ENCODE data around the gene DCDC2.
"Not testable (repeated sequence)": the region's sequence is repeated elsewhere in the genome, so short reads cannot be mapped to it uniquely, and the experiment has no call there.

DCDC2 gene

DNA sequence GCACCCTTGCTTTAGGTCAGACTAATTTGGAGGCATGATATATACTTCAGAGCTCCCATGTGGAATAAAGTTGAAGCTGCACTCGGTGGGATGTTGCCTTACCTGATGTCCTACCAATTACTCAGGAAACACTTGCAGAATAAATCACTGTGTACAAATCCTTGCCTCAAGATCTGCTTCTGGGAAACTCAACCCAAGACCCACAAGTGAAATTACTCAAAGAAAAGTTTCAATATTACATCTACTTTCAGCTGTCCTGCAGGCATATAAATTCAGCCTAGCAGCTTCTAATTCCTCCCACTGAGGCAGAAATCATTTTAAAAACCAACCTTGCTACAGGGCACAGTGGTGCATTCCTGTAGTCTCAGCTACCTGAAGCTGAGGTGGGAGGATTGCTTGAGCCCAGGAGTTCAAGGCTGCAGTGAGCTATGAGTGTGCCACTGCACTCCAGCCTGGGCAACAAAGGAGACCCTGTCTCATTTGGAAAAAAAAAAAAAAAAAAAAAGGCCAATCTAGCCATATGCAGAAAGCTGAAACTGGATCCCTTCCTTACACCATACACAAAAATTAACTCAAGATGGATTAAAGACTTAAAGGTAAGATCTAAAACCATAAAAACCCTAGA lies 20.7 kb upstream of the DCDC2 start:
- no peak for DNase-seq

DNA sequence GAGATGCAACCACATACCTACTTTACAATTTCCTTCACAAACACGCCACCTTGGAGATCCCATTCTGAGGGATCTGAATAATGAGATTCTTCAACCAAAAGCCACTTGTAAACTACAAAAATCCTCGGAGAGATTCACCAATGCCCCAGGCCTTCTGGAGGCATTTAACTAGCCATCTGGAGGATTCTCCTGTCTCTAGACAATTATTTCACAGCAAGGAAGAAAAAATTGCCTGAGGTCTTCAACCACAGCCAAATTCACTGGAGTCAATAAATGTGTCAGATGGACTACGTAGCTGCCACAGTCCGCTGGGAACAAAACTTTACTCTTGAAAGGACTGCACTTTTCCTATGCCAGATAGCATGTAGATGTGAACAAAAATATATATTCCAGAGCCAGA lies 19.0 kb upstream of the DCDC2 start:
- no peak for DNase-seq

DNA sequence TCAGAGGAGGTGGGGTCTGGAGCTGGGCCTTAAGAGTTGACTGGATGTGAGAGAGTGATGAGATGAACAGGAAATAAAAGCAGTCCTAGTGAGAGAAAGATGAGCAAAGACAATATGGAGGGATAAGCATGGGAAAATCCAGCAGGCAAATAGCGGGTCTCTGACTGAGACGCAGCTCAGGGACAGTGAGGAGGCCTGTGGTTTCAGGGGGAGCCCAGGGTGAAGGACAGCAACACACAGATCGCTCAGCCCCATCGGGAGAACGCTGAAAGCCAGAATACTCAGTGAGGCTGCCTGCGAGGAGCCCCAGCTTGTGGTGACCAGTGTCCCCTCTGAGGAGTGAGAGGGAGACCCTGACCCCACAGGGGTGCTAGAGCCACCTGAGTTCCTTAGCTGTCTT lies 16.8 kb upstream of the DCDC2 start:
- DNase-seq, result no peak

DNA sequence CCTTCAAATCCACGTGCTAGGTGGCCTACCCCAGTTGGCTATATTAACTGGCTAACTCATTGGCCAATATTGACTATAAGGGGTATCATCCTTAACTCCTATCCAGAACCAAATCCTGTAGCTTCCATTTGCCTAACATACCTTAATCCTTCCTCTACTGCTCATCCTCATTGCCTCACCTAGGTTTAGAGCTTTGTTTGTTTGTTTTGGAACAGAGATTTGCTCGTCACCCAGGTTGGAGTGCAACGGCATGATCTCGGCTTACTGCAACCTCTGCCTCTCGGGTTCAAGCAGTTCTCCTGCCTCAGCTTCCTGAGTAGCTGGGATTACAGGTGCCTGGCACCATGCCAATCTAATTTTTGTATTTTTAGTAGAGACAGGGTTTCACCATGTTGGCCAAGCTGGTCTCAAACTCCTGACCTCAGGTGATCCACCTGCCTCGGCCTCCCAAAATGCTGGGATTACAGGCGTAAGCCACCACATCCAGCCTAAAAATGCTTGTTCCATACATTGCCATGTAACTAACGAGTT lies 7.3 kb upstream of the DCDC2 start:
- not testable (repeated sequence) for DNase-seq

DNA sequence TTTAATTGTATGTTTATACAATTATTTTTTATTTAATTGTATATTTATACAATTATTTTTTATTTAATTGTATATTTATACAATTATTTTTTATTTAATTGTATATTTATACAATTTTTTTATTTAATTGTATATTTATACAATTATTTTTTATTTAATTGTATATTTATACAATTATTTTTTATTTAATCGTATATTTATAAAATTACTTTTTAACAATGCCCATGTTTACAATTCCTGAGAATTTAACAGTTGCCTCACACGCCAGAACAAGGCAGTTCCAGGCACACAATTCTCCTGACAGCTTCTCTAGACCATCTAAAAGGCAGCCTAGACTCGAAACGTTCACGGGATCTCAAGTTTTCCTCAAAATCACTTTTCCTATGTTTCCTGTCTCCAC lies 4.5 kb upstream of the DCDC2 start:
- DNase-seq, result not testable (repeated sequence)

- peak; percentile 65 to 87 for DNase-seq
These were observed 2.0 kb upstream of the DCDC2 start for GRCh38 chr6:24359640-24360454.

GRCh38 chr6:24358219-24358821 lies 461 bp upstream of the DCDC2 start:
- no peak for DNase-seq

DNA sequence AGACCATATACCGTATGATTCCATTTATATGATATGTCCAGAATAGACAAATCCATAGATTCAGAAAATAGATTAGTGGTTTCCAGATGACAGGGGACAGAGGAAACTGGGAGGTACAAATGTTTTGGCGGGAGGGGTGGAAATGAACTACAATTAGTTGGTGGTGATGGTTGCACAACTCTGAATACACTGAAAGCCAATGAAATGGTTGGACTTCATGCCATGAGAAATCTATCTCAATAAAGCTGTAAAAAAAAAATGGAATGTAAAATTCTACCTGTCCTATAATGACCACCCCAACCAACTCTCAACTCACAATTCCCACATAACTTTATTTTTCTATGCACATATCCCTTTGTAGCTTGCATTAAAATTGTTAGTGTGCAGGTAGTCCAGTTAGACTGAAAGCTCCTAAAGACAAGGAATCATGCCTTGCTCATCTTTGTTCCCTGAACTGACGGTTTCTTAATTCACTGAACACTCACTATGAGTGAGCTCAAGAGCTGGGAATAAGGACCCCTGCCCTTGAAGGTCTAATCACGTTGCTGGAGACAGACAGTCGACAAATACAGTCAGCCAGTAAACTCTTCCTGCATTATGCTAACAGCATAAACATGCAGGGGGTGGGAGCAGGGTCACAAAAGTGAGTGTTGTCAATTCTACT lies 1.4 kb downstream of the DCDC2 start:
- no peak for DNase-seq

DNA sequence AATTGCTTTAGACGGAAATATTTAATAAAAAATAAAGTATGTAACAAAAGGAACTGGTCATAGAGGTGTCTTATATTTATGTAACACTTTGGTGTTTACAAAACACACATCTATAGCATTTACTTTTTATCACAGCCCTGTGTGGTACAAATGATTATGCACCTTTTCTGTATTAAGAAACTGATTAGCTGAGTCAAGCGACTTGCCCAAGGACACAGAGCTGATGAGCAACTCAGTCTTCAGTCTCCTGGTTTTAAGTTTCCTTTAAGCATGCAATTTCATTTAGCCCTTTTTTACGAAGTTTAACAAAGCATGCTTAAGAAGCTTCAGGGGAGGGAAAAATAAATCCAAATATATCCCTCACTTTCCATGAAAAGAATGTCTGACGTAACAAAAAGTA lies 2.5 kb downstream of the DCDC2 start:
- no peak for DNase-seq

DNA sequence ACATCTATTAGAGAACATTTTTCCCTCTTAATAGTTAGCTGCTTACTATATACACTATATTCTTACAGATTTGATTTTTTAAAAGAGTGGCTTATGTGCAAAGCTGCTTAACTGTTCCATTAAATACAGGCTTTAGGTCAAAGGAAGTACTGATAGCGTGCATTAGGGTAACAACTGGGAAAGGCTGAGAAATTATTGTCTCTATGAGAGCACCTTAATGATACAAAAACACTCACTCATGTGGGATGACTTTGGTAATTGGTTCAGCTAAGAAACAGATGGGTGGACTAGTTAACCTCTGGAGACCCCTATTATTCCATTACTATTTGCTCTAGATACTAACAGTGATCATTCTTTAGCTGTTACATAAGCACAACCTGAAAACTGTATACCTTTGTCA lies 4.0 kb downstream of the DCDC2 start:
- DNase-seq, result no peak

DNA sequence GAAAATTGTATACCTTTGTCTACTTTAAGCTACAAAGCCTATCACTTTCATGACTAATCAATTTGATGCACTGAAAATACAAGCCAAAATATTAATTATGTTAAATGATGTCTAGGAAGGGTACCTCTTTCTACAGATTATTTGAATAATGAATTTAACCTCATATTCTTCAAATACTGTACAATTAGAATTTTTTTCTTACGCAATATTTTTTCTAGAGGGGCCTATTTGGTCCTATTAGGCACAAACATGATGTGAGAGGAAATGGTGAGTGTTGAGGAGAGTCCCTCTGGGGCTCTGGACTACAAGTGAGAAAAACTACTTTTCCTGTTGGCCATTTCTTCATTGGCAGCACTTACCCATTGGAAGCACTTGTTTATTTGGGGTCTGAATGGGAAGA lies 5.4 kb downstream of the DCDC2 start:
- DNase-seq, result no peak

- DNase-seq, result no peak
These were observed 12.9 kb downstream of the DCDC2 start for GRCh38 chr6:24344976-24345375.

GRCh38 chr6:24340998-24341938 lies 16.6 kb downstream of the DCDC2 start:
- DNase-seq, result no peak

DNA sequence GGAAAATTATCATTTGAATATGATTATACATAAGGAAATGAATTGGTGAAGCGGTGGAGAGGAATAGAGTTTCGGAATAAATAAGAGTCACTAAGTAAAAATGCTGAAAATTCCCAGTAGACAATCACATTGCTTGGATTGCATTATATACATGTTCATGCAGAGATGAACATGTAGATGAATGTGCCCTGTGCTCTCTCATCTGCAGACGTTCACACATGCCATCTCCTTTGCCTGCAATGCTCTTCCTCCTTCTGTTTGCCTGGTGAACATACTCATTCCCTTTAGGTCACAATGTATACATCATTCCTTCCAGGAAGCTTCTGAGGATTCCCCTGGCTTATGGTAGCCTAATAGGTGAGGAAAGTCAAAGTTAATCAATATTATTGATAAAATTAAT lies 17.9 kb downstream of the DCDC2 start:
- no peak for DNase-seq

DNA sequence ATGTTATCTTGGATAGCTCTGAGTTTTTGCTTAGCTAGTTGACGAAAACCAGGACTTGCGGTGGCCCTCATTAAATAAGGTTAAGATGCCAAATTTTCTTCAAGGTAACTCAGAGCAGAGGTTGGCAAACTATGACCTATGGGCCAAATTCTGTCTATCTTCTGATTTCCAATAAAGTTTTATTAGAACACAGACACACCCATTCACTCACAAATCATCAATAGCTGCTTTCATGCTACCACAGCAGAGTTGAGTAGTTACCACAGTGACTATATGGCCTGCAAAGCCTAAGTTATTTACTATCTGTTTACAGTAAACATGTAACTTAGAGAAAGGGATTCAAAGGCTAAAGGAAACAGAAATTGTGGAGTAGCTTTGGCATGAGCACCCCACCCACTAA lies 23.6 kb downstream of the DCDC2 start:
- DNase-seq, result no peak

DNA sequence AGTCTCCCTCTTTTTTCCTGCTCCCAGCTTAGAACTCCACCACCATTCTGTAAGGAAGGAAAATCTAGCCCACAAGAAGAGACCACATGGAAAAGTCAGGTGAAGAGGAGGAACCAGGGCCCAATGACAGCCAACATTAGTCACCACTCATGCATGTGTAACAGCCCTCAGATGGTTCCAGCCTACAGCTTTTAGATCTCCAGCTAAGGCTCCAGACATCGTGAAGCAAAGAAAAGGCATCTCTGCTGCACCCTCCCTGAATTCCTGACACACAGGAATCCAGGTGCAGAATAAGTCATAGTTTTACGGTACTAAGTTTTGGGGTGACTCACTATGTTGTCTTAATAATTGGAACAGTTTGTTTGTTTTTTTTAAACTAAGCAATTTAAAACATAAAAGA lies 25.5 kb downstream of the DCDC2 start:
- no peak for DNase-seq

GRCh38 chr6:24330137-24330732 lies 27.6 kb downstream of the DCDC2 start:
- DNase-seq, result no peak

- DNase-seq, result no peak
These were observed 28.4 kb downstream of the DCDC2 start for GRCh38 chr6:24329451-24329850.

DNA sequence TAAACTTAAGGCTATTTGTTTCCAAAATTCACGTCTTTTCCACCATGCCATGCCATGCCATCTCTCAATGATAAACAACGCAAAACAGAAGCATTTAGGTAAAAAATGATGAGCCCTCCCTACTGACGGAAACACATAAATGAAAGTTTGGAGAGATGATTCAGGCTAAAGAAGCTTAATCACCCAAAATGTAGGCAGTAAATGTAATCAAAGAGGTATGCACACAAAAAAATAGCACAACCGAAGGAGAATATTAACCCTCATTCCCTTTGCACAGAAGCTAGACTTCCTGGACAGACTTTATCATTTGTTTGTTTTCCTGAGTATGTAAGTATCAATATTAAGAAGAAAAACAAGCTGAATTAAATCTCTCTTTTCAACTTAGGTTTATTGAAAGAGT lies 28.8 kb downstream of the DCDC2 start:
- DNase-seq, result no peak

DNA sequence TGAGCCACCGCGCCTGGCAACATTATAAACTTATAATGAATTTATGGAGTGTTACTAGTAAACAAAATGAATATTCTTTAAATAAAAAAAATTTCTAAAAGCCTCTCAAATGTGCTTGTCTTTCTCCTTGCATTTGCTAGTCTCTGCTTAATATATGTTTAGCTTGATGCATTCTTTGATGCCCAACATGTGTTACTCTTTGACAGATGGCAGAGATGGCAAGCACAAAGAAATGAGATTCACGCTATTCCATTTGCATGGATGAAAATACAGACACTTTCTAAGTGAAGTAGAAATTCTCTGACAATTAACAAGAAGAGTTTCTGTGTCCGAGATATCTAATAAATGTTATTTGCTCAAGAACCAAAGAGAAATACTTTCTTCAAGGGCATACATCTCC lies 30.1 kb downstream of the DCDC2 start:
- no peak for DNase-seq

- DNase-seq, result no peak
These were observed 31.9 kb downstream of the DCDC2 start for GRCh38 chr6:24325978-24326377.

- DNase-seq, result no peak
These were observed 33.2 kb downstream of the DCDC2 start for GRCh38 chr6:24324617-24325016.
